GM23338 (cell line): ENCODE measurements around the gene SZRD1. TPM values are rescaled to one million over a fixed set of nuclear protein-coding genes. Genes with fewer than 3 reads are reported as not detected.

Source experiments
- ATAC-seq: fragments of 200-7000 bp; cut with Tn5 transposase; 3 replicates; pipeline ENCODE4 v1.9.1; 2020
- DNase-seq: peaks from one replicate; pipeline ENCODE4 v3.0.0-alpha.2; 2015; ENCODE audit warnings: low spot score
- H2AFZ ChIP-seq: fragments of 200-600 bp; sonication (generic); 2 replicates; pipeline ENCODE4 v1.8.0; 2016; ENCODE audit warnings: antibody characterized with exemption, mild to moderate bottlenecking, moderate library complexity
- H3F3A ChIP-seq: fragments of 200-600 bp; sonication (generic); replicated peaks from 2 replicates; pipeline ENCODE4 v1.8.0; 2017; ENCODE audit warnings: antibody characterized with exemption, mixed run types, low read depth
- H3K27ac ChIP-seq: fragments of 200-600 bp; sonication (generic); 2 replicates; pipeline ENCODE4 v1.6.1; 2016; ENCODE audit warnings: low read depth
- H3K27me3 ChIP-seq: fragments of 200-600 bp; sonication (generic); 2 replicates; pipeline ENCODE4 v1.8.0; 2016; ENCODE audit warnings: mild to moderate bottlenecking, mixed run types, moderate library complexity; ENCODE audit not compliant: insufficient read depth
- H3K36me3 ChIP-seq: fragments of 200-600 bp; sonication (generic); 2 replicates; pipeline ENCODE4 v1.8.0; 2016; ENCODE audit warnings: mild to moderate bottlenecking; ENCODE audit not compliant: insufficient read depth
- H3K4me1 ChIP-seq: fragments of 200-600 bp; sonication (generic); 2 replicates; pipeline ENCODE4 v1.8.0; 2016; ENCODE audit warnings: mild to moderate bottlenecking, moderate library complexity; ENCODE audit not compliant: insufficient read depth
- H3K4me2 ChIP-seq: fragments of 200-600 bp; sonication (generic); 2 replicates; pipeline ENCODE4 v1.7.1; 2017; ENCODE audit warnings: mixed run types
- H3K4me3 ChIP-seq: fragments of 200-600 bp; sonication (generic); 2 replicates; pipeline ENCODE4 v1.6.1; 2016; ENCODE audit warnings: mixed run types
- H3K79me2 ChIP-seq: fragments of 200-600 bp; sonication (generic); replicated peaks from 2 replicates; pipeline ENCODE4 v1.8.0; 2017; ENCODE audit warnings: mild to moderate bottlenecking; ENCODE audit not compliant: insufficient read depth
- H3K9me2 ChIP-seq: fragments of 200-600 bp; sonication (generic); 2 replicates; pipeline ENCODE4 v1.8.0; 2017; ENCODE audit not compliant: insufficient read depth
- H4K20me1 ChIP-seq: fragments of 200-600 bp; sonication (generic); replicated peaks from 2 replicates; pipeline ENCODE4 v1.8.0; 2017; ENCODE audit warnings: mild to moderate bottlenecking; ENCODE audit not compliant: insufficient read depth
- H3K27ac Mint-ChIP-seq: 2 replicates; pipeline ENCODE4 v1.8.0; 2020; ENCODE audit warnings: inconsistent platforms, mild to moderate bottlenecking, moderate library complexity, mixed read lengths
- H3K27me3 Mint-ChIP-seq: 3 replicates; pipeline ENCODE4 v1.8.0; 2022; ENCODE audit warnings: low read depth, mild to moderate bottlenecking, moderate library complexity, mixed read lengths, inconsistent platforms; ENCODE audit not compliant: insufficient read depth, poor library complexity
- H3K36me3 Mint-ChIP-seq: 3 replicates; pipeline ENCODE4 v1.8.0; 2021; ENCODE audit warnings: low read depth, mild to moderate bottlenecking, inconsistent platforms, moderate library complexity, mixed read lengths
- H3K4me1 Mint-ChIP-seq: 3 replicates; pipeline ENCODE4 v1.8.0; 2020; ENCODE audit warnings: mild to moderate bottlenecking, inconsistent platforms, mixed read lengths
- H3K4me3 Mint-ChIP-seq: 3 replicates; pipeline ENCODE4 v1.8.0; 2021; ENCODE audit warnings: moderate library complexity, mild to moderate bottlenecking, inconsistent platforms, mixed read lengths
- H3K9me3 Mint-ChIP-seq: 3 replicates; pipeline ENCODE4 v1.8.0; 2020; ENCODE audit warnings: moderate library complexity, mild to moderate bottlenecking, inconsistent platforms, mixed read lengths
- CREB1 ChIP-seq: fragments of 250-450 bp; sonication (Bioruptor Pico); IDR thresholded peaks from 2 replicates; pipeline ENCODE4 v1.5.0; 2020; ENCODE audit warnings: low read depth, mild to moderate bottlenecking, moderate library complexity
- EZH2phosphoT487 ChIP-seq: fragments of 200-600 bp; sonication (generic); IDR thresholded peaks from one replicate; pipeline ENCODE4 v1.8.1; 2018; ENCODE audit warnings: antibody characterized with exemption; ENCODE audit not compliant: unreplicated experiment
- JUNB ChIP-seq: IDR thresholded peaks from one replicate; pipeline ENCODE4 v1.6.1; 2016; ENCODE audit warnings: antibody characterized with exemption; ENCODE audit not compliant: unreplicated experiment
- NANOG ChIP-seq: IDR thresholded peaks from 2 replicates; pipeline ENCODE4 v1.6.1; 2016; ENCODE audit warnings: antibody characterized with exemption, borderline replicate concordance
- ZNF114 ChIP-seq: fragments of 250-450 bp; sonication (Bioruptor Pico); IDR thresholded peaks from 2 replicates; pipeline ENCODE4 v1.5.0; 2020; ENCODE audit warnings: mild to moderate bottlenecking, moderate library complexity
- ZNF331 ChIP-seq: fragments of 250-450 bp; sonication (Bioruptor Pico); IDR thresholded peaks from 2 replicates; pipeline ENCODE4 v1.5.0; 2020; ENCODE audit warnings: low read depth, mild to moderate bottlenecking, moderate library complexity
- ZNF462 ChIP-seq: fragments of 250-450 bp; sonication (Bioruptor Pico); IDR thresholded peaks from 2 replicates; pipeline ENCODE4 v1.5.0; 2020; ENCODE audit warnings: mild to moderate bottlenecking, moderate library complexity
- polyA plus RNA-seq: library from polyadenylated mRNA; unstranded; fragments of >200 nt; fragmentation: Nextera tagmentation; extraction: Ambion mirVana; gene quantifications from 2 replicates; pipeline ENCODE4 v1.2.1, GENCODE V29; 2016
- total RNA-seq: library from RNA; depleted of rRNA; stranded (reverse); fragments of >200 nt; shearing (Covaris generic); gene quantifications from 2 replicates; pipeline ENCODE4 v1.2.3, GENCODE V29; 2014

The SZRD1 gene
- total and polyA plus RNA-seq, 2 experiments from 2014 or later = 32.5 to 70.9 TPM

GRCh38 chr1:16375521-16376340, 8.7 kb downstream of the SZRD1 start (continued):
- TF ChIP-seq JUNB = no peak
- TF ChIP-seq EZH2phosphoT487 = no peak
- TF ChIP-seq ZNF462 (CRISPR knock-in tag) = no peak
- no peak for TF ChIP-seq CREB1 (CRISPR knock-in tag)

- DNase-seq = no peak
- no peak for TF ChIP-seq ZNF331 (CRISPR knock-in tag)
- TF ChIP-seq NANOG = no peak
- no peak for TF ChIP-seq ZNF114 (CRISPR knock-in tag)
- no peak for TF ChIP-seq JUNB
- Histone ChIP-seq H3K79me2 (peaks cover 100% of the 10 kb centered on the region), H3K4me2 (peak overlapping the region; percentile 71), H3K36me3 (no peaks in the 10 kb centered on the region), H3F3A (0 out of 2 replicates have a peak, but pooled peaks cover 16% of the 10 kb centered on the region), H3K9me2 (no peaks in the 10 kb centered on the region), H3K27ac (peak overlapping the region; percentile 78; the same call in 1 of the 2 replicates), H4K20me1 (peaks cover 84% of the 10 kb centered on the region), H3K4me3 (0 out of 2 replicates have a peak overlapping the region, but pooled peaks have one; percentile 29), H3K27me3 (no peaks in the 10 kb centered on the region), H3K4me1 (peaks cover 40% of the 10 kb centered on the region), H2AFZ (no peak overlapping the region)
- ATAC-seq = peak; percentile 43
- Mint-ChIP-seq H3K27ac (no peak overlapping the region), H3K4me1 (peaks cover 35% of the 10 kb centered on the region), H3K4me3 (peak overlapping the region; percentile 41; the same call in 1 of the 3 replicates), H3K36me3 (peaks cover 16% of the 10 kb centered on the region; the same call in 2 of the 3 replicates), H3K9me3 (no peaks in the 10 kb centered on the region), H3K27me3 (peaks cover 7% of the 10 kb centered on the region)
Observed at GRCh38 chr1:16376971-16377370, 9.9 kb downstream of the SZRD1 start.
